Glomerular visceral epithelial cell (primary cell): ENCODE results near the gene ARF5.

Source experiments
- DNase-seq: peaks from one replicate; pipeline ENCODE4 v3.0.0-alpha.2; 2016; ENCODE audit errors: extremely low spot score

Gene ARF5

DNA sequence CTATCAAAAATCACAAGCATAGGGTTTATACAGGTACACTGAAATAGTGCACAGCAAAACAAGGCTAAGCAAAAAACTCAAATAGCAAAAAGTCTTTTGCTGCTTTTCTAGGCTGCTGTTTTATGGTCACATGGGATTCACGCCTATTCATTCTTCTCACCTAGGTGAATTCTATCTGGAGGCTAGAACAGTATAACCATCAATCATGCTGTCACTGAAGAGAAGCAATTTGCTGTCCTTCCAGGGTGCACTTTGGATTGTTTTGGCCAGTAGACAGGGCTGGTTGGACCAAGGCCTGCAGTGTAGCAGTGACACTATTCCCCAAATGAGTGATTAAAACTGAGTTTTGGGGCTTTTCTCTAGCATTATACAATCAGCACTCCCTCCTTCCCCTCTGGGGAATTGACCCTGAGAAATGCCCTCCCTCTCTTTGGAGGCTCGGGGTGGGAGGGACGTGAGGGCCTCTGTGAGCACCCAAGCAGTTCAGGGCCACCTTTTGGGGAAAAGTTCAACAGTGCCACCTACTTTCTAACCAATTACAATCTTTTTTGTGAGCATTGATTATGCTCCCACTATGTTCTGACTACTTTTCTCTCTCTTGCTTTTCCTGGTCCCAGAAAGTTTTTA, 47.6 kb downstream of the ARF5 start:
- no peak for DNase-seq

DNA sequence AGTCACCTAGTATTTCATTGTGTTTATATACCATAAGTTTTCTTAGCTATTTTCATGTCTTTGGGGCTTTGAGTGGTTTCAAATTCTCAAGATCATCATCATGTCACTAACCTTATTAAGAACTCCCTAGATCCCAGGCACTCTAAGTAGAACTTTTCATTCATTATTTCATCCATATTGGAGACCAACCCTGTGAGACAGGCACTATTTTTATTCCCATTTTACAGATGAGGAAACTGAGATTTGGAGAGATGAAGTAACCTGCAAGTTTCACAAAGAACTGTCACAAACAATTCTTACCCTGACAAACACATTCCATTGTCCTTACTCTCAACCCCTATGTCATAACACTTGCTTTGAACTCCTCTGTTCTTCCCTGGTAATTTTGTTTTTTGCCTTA, 50.0 kb downstream of the ARF5 start:
- no peak for DNase-seq
